MCF 10A (cell line): ENCODE data around the gene PRR14L. TPM values are rescaled to one million over a fixed set of nuclear protein-coding genes. Genes with fewer than 3 reads are reported as not detected.
"Not testable (repeated sequence)": the region's sequence is repeated elsewhere in the genome, so short reads cannot be mapped to it uniquely, and the experiment has no call there.

Experiments used
- Bru-seq: library from RNA; stranded (reverse); fragments of 400-500 nt; gene quantifications from one replicate; lab custom pipeline; 2021; lab: Mats Ljungman, UMichigan
- BruChase-seq, 2 experiments: library from RNA; stranded (reverse); fragments of 400-500 nt; gene quantifications; one replicate each; lab custom pipeline; 2021; lab: Mats Ljungman, UMichigan
- BruUV-seq: library from RNA; stranded (reverse); fragments of 400-500 nt; replicated peaks from 2 replicates; lab custom pipeline; 2021; lab: Mats Ljungman, UMichigan
- CTCF ChIA-PET: fragments of 300-600 bp; sonication (Branson Sonifier 250); formaldehyde crosslinking; extraction: SDS; loops from one replicate; lab custom pipeline; 2021; ENCODE audit warnings: antibody characterized with exemption, inconsistent platforms; lab: Yijun Ruan, JAX
- POLR2A ChIA-PET: fragments of 300-600, 350-650 bp; sonication (Branson Sonifier 250); formaldehyde crosslinking; extraction: SDS; loops from one replicate; lab custom pipeline; 2020; ENCODE audit warnings: antibody characterized with exemption, inconsistent platforms; lab: Yijun Ruan, JAX
- DNase-seq: peaks from one replicate; pipeline ENCODE4 v3.0.0-alpha.2; 2018; ENCODE audit not compliant: unreplicated experiment
- H3K27ac Mint-ChIP-seq: one replicate; pipeline ENCODE4 v1.8.0; 2022; ENCODE audit warnings: mild to moderate bottlenecking, low read depth, mixed read lengths; ENCODE audit not compliant: unreplicated experiment
- H3K27me3 Mint-ChIP-seq: one replicate; pipeline ENCODE4 v1.8.0; 2022; ENCODE audit warnings: mixed read lengths; ENCODE audit not compliant: insufficient read depth, unreplicated experiment
- H3K36me3 Mint-ChIP-seq: one replicate; pipeline ENCODE4 v1.8.0; 2022; ENCODE audit warnings: mild to moderate bottlenecking, moderate library complexity, mixed read lengths; ENCODE audit not compliant: insufficient read depth, unreplicated experiment
- H3K4me1 Mint-ChIP-seq: one replicate; pipeline ENCODE4 v1.8.0; 2022; ENCODE audit warnings: mixed read lengths; ENCODE audit not compliant: insufficient read depth, unreplicated experiment
- H3K4me3 Mint-ChIP-seq: one replicate; pipeline ENCODE4 v1.8.0; 2022; ENCODE audit warnings: mild to moderate bottlenecking, moderate library complexity, mixed read lengths; ENCODE audit not compliant: unreplicated experiment
- H3K9me3 Mint-ChIP-seq: one replicate; pipeline ENCODE4 v1.8.0; 2022; ENCODE audit warnings: mixed read lengths; ENCODE audit not compliant: unreplicated experiment
- CTCF ChIP-seq: fragments of 200-600 bp; IDR thresholded peaks from one replicate; pipeline ENCODE4 v1.8.0; 2022; ENCODE audit warnings: antibody characterized with exemption, mild to moderate bottlenecking; ENCODE audit not compliant: unreplicated experiment
- intact Hi-C: fragments of 100-400 bp; cut with micrococcal nuclease; formaldehyde crosslinking; loops from 2 replicates; pipeline ENCODE4 v1.14.1; 2022
- long read RNA-seq: library from polyadenylated mRNA; stranded (forward); transcript quantifications from one replicate; pipeline ENCODE4 v2.0.0, GENCODE V29; 2022
- total RNA-seq: library from RNA; stranded (reverse); gene quantifications from 2 replicates; pipeline ENCODE4 v1.2.3, GENCODE V29; 2022

Gene PRR14L
- total RNA-seq (37.4 and 55.0 TPM in 2 replicates), Bru-seq, nascent RNA (percentile 80 among the genes with signal in this experiment), BruChase-seq, experiment 1, labeled RNA remaining after a 6-hour chase (percentile 93 among the genes with signal in this experiment), BruChase-seq, experiment 2, labeled RNA remaining after a 2-hour chase (percentile 94 among the genes with signal in this experiment)
- long read RNA-seq, partial matches to known transcripts: 1 of 7 reads
- long read RNA-seq, other reads (novel, unspliced or antisense): 6 of 7 reads

- peaks cover 37% of the 10 kb centered on the region for H3K36me3 Mint-ChIP-seq
- BruUV-seq: no TSS peak
These were observed at the start of gene PRR14L for GRCh38 chr22:31749636-31750364. PRR14L (minus strand) TSS chr22:31750132; CDS start chr22:31738860, 11,272 bp downstream.

GRCh38 chr22:31799358-31799757 is 49.4 kb upstream of the PRR14L start:
- CTCF ChIA-PET: interaction anchor here (0.6 to 1.1 kb wide), 3 partner anchors 108 to 283 kb away, joined by 3 to 5 read pairs (median 4); no protein-coding TSS in a partner anchor
- H3K4me1 Mint-ChIP-seq, H3K4me3 Mint-ChIP-seq, DNase-seq, H3K9me3 Mint-ChIP-seq, H3K27ac Mint-ChIP-seq, H3K27me3 Mint-ChIP-seq, POLR2A ChIA-PET, intact Hi-C loops, BruUV-seq: not testable (repeated sequence)
- peaks cover 79% of the 10 kb centered on the region for H3K36me3 Mint-ChIP-seq

More at GRCh38 chr22:31749636-31750364, at the start of gene PRR14L:
- ChIA-PET CTCF (no interaction called here), POLR2A (interaction anchor here (1.0 to 7.6 kb wide), 10 partner anchors 11 to 204 kb away, joined by 3 to 80 read pairs (median 4); partner anchors contain the start of gene PISD)
- Mint-ChIP-seq H3K27ac (peak within 1 kb of the TSS; percentile 90), H3K4me3 (peak within 1 kb of the TSS; percentile 80), H3K9me3 (no peaks in the 10 kb centered on the region), H3K27me3 (no peaks in the 10 kb centered on the region), H3K4me1 (peaks cover 32% of the 10 kb centered on the region)
- DNase-seq: peak; percentile 97
- intact Hi-C loops: loop anchor here (2.0 to 5.0 kb wide), 3 partner anchors 67 to 197 kb away; partner anchors contain the start of gene PISD
- TF ChIP-seq CTCF: no peak

- no TSS peak for BruUV-seq
- no peaks in the 10 kb centered on the region for H3K9me3 Mint-ChIP-seq
- ChIA-PET POLR2A (no interaction called here), CTCF (no interaction called here)
- H3K27ac Mint-ChIP-seq: no peak overlapping the region
- DNase-seq: no peak
- H3K36me3 Mint-ChIP-seq: peaks cover 31% of the 10 kb centered on the region
- intact Hi-C loops: no loop called here
- H3K4me1 Mint-ChIP-seq: no peaks in the 10 kb centered on the region
- no peak overlapping the region for H3K4me3 Mint-ChIP-seq
- no peak for TF ChIP-seq CTCF
- H3K27me3 Mint-ChIP-seq: no peaks in the 10 kb centered on the region
These were observed 40.3 kb upstream of the PRR14L start for GRCh38 chr22:31790240-31790639.

- no peaks in the 10 kb centered on the region for H3K4me1 Mint-ChIP-seq
- H3K9me3 Mint-ChIP-seq: no peaks in the 10 kb centered on the region
- ChIA-PET CTCF (no interaction called here), POLR2A (interaction anchor here (0.5 kb wide), 1 partner anchor 50 kb away, joined by 3 read pairs; no protein-coding TSS in a partner anchor)
- TF ChIP-seq CTCF: no peak
- no peak for DNase-seq
- no peaks in the 10 kb centered on the region for H3K27me3 Mint-ChIP-seq
- intact Hi-C loops: no loop called here
- no TSS peak for BruUV-seq
- H3K27ac Mint-ChIP-seq: no peak overlapping the region
- H3K4me3 Mint-ChIP-seq: no peak overlapping the region
- peaks cover 31% of the 10 kb centered on the region for H3K36me3 Mint-ChIP-seq
These were observed 39.9 kb upstream of the PRR14L start for GRCh38 chr22:31789803-31790202.
